NCI-H2196 (cell line): ENCODE measurements around the gene CES1.
"Not testable (repeated sequence)": the region's sequence is repeated elsewhere in the genome, so short reads cannot be mapped to it uniquely, and the experiment has no call there.

Experiments used
- DNase-seq: peaks from one replicate; lab custom pipeline; 2025; ENCODE audit not compliant: unreplicated experiment; lab: John Stamatoyannopoulos, UW

The CES1 gene

GRCh38 chr16:55832425-55832772, 497 bp downstream of the CES1 start:
- no peak for DNase-seq

GRCh38 chr16:55830658-55831294, 2.1 kb downstream of the CES1 start:
- DNase-seq = no peak

GRCh38 chr16:55829232-55829631, 3.7 kb downstream of the CES1 start:
- not testable (repeated sequence) for DNase-seq

- DNase-seq = no peak
These were observed 4.2 kb downstream of the CES1 start for GRCh38 chr16:55828680-55829079.

GRCh38 chr16:55825115-55825728, 7.7 kb downstream of the CES1 start:
- no peak for DNase-seq

- DNase-seq = no peak
These were observed 8.4 kb downstream of the CES1 start for GRCh38 chr16:55824473-55825000.

GRCh38 chr16:55822280-55822810, 10.6 kb downstream of the CES1 start:
- DNase-seq = no peak

GRCh38 chr16:55821210-55821609, 11.7 kb downstream of the CES1 start:
- no peak for DNase-seq

- DNase-seq = no peak
These were observed 12.3 kb downstream of the CES1 start for GRCh38 chr16:55820615-55821014.

GRCh38 chr16:55817236-55817912, 15.5 kb downstream of the CES1 start:
- DNase-seq = no peak

GRCh38 chr16:55816222-55816621, 16.7 kb downstream of the CES1 start:
- not testable (repeated sequence) for DNase-seq

- no peak for DNase-seq
These were observed 17.6 kb downstream of the CES1 start for GRCh38 chr16:55815320-55815719.

- DNase-seq = not testable (repeated sequence)
These were observed 18.7 kb downstream of the CES1 start for GRCh38 chr16:55814174-55814573.

- DNase-seq = not testable (repeated sequence)
These were observed 19.2 kb downstream of the CES1 start for GRCh38 chr16:55813730-55814129.

- DNase-seq = no peak
These were observed 19.9 kb downstream of the CES1 start for GRCh38 chr16:55812951-55813350.

GRCh38 chr16:55811811-55812210, 21.1 kb downstream of the CES1 start:
- DNase-seq = no peak

GRCh38 chr16:55810451-55810961, 22.4 kb downstream of the CES1 start:
- no peak for DNase-seq

GRCh38 chr16:55809851-55810250, 23.0 kb downstream of the CES1 start:
- DNase-seq = no peak

GRCh38 chr16:55809386-55809785, 23.5 kb downstream of the CES1 start:
- DNase-seq = no peak

GRCh38 chr16:55808286-55808685, 24.6 kb downstream of the CES1 start:
- DNase-seq = not testable (repeated sequence)

GRCh38 chr16:55805104-55805503, 27.8 kb downstream of the CES1 start:
- DNase-seq = not testable (repeated sequence)

GRCh38 chr16:55803681-55804080, 29.2 kb downstream of the CES1 start:
- DNase-seq = not testable (repeated sequence)
